Prostate gland (tissue), 2 donors: ENCODE measurements around the gene CKAP5.

Source experiments
- POLR2A ChIP-seq: fragments of 450-650 bp; IDR thresholded peaks from one replicate; pipeline ENCODE4 v1.6.1; 2016; ENCODE audit warnings: antibody characterized with exemption, mild to moderate bottlenecking
- POLR2AphosphoS5 ChIP-seq: sonication (generic); formaldehyde crosslinking; IDR thresholded peaks from one replicate; pipeline ENCODE4 v1.6.1; 2017; ENCODE audit warnings: antibody characterized with exemption
- TF ChIP-seq, protein P1 (sequence below), 4 experiments: fragments of 200-600 bp in 2 of 4; fragments of 450-650 bp in 2 of 4; sonication (generic) in 2 of 4; IDR thresholded peaks; 1 replicate in 3 of 4; 2 replicates in 1 of 4; pipeline ENCODE4 v1.5.1; 2016 to 2019; ENCODE audit warnings: antibody characterized with exemption in 4 of 4, mild to moderate bottlenecking in 2 of 4, moderate library complexity in 2 of 4

DNA sequence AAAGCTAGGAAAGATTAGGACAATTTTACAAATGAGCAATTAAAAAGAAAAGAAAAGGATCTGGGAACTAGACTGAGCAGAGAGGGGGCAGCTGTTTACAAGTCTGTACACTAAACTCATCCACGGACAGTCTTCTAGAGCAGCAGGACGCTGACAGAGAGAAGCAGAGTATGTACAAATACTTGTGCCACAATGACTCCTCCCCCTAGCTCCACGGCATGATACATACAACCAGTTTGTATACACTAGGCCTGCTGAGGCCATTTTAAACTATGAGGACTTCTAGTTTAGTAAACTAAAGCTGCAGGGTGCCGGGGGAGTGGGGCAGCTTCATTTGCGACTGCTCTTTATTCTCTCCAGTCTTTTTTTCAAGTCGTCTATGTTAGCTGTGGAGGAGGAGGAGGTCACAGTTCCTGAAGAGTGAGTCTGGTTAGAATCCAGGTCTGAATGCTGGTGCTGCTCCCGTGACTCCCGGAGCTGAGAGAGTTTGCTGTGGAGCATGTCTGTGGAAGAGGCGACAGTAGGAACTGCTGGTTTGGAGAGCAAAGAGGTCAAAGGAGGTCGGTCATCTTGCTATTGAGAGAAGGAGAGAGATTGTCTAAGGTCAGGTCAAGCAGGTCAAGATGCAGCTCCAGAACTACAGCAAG is 102.3 kb downstream of the CKAP5 start:
- TF ChIP-seq POLR2A: no peak
- TF ChIP-seq, protein P1, sequence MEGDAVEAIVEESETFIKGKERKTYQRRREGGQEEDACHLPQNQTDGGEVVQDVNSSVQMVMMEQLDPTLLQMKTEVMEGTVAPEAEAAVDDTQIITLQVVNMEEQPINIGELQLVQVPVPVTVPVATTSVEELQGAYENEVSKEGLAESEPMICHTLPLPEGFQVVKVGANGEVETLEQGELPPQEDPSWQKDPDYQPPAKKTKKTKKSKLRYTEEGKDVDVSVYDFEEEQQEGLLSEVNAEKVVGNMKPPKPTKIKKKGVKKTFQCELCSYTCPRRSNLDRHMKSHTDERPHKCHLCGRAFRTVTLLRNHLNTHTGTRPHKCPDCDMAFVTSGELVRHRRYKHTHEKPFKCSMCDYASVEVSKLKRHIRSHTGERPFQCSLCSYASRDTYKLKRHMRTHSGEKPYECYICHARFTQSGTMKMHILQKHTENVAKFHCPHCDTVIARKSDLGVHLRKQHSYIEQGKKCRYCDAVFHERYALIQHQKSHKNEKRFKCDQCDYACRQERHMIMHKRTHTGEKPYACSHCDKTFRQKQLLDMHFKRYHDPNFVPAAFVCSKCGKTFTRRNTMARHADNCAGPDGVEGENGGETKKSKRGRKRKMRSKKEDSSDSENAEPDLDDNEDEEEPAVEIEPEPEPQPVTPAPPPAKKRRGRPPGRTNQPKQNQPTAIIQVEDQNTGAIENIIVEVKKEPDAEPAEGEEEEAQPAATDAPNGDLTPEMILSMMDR (IDR thresholded peaks at IDR 0.05): no peak
- no peak for TF ChIP-seq POLR2AphosphoS5
